SH-SY5Y (cell line): ENCODE results near the gene ZMIZ1.

Experiments used
- GATA2 ChIP-seq: IDR thresholded peaks from 2 replicates; pipeline ENCODE4 v1.6.1; 2011; ENCODE audit warnings: mild to moderate bottlenecking, low read depth, low read length
- GATA3 ChIP-seq: IDR thresholded peaks from 2 replicates; pipeline ENCODE4 v1.6.1; 2011; ENCODE audit warnings: low read depth, mild to moderate bottlenecking, low read length, moderate library complexity

- no peak for TF ChIP-seq GATA2
- no peak for TF ChIP-seq GATA3
These were observed 29.3 kb downstream of the ZMIZ1 start for GRCh38 chr10:79098061-79098460.
